ENCODE data around the gene NUP88. TPM values are rescaled to one million over a fixed set of nuclear protein-coding genes. Genes with fewer than 3 reads are reported as not detected.

The NUP88 gene
- polyA plus RNA-seq, 3 donors: 66.3 to 77.4 (median 74.0) TPM

DNA sequence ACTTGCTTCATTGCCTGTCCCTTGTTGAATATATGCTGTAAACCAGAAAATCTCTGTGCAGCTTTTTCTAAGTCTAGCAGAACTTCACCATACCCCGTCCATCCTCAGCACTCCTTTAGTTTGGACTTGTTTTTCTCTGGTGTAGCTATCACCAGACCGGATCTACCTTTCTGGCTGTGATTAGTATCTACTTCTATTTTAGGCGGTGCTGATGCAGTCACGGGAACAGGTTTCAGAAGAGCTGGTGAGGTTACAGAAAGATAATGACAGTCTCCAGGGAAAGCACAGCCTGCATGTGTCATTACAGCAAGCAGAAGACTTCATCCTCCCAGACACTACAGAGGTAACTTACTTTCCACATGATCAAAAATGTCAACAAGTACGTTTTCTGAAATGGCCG lies 46.4 kb downstream of the NUP88 start:
- no peak for DNase-seq (ENCODE audit: extremely low read depth in 1 of 11, low read depth in 9 of 11, low spot score in 4 of 11)

DNA sequence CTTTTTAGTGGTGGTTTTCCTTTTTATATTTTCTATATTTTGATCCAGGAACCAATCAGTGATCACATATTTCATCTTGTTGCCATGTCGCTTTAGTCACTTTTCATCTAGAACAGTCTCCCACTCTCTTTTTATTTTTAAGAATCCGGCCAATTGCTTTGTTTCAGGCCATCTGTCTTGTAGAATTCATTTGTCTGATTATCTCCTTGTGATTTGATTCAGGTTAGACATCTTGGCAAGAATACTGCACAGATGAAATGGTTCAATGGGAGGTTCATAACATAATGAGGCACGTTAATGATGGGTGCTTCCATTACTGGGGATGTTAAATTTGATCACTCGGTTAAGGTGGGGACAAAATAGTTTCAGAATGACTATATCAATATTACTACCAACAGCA lies 49.1 kb downstream of the NUP88 start:
- DNase-seq (ENCODE audit: extremely low read depth in 1 of 11, low read depth in 9 of 11, low spot score in 4 of 11): no peak

DNA sequence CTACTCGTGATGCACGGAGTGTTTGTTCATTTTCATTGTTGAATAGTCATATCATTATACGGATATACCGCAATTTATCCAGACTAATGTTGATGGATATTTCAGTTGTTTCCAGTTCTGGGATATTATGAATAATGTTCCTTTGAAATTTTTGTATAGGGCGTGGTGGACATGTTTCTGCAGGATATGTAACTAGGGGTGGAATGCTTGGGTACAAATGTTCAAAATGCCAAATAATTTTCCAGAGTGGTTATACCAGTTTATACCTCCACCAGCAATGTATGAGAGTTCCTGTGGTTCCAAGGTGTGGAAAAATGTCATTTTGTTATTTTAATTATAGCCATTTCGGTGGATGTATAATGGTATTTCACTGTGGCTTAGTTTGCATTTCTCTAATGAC lies 53.6 kb downstream of the NUP88 start:
- DNase-seq (ENCODE audit: extremely low read depth in 1 of 11, low read depth in 9 of 11, low spot score in 4 of 11): no peak

DNA sequence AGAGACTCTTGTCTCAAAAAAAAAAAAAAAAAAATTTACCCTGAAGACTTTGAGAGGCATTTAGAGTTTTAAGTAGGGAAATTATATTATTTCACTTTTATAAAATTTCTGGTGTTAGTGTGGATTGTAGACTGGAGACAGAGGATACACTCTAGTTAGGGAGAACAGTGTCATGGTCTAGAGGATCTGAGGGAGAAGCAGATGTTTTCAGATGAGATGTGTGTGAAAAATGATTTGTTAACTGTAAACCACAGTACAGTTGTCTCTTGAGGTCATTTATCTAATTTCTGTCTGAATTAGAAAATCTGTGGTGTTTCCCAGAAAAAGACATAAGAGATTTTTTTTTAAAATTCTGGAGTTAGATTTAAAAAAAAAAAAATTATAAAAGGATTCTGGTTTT lies 54.8 kb downstream of the NUP88 start:
- no peak for DNase-seq (ENCODE audit: extremely low read depth in 1 of 11, low read depth in 9 of 11, low spot score in 4 of 11)

DNA sequence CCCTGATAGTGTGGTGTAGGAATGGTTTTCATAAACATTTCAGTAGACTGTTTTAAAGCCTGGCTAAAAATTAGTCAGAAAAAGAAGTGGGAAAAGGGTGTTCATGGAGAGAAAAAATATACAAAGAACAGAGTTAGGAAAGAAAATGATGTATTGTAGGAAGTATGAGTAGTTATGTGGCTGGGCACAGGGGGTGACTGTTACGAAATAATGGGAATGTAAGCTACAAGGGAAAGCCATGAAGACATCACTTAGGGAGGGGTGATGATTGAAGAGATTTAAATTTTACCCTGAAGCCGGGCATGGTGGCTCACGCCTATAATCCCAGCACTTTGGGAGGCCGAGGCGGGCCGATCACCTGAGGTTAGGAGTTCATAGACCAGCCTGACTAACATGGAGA lies 55.3 kb downstream of the NUP88 start:
- DNase-seq (ENCODE audit: extremely low read depth in 1 of 11, low read depth in 9 of 11, low spot score in 4 of 11): no peak

DNA sequence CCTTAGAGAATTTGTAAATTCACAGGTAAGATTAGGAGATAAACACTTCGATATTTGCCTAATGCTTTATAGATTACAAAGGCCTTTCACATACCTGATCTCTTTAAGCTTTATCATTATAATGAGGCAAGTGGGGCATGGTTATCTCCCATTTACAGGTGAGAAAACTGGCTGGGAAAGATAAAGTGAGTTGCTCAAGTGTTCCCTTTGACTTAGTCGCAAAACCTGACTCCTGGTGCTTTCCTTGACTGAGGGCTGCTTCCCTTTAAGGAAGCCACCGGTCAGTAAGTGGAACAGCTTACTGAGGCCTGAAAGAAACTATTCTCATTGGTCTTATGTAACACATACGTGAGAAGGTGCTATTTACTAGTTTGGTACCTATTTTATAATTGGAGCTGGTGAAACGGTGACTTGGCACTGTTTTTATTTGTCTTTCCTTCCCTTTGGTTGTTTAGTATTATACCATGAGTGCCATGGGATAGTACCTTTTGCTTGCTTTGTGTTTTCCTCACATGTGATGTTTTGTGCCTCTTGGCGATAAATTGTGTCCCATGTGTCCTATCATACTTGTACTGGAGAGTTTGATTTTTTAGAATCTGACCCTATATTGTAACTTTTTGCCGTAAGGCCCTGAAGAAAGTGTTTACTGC lies 57.2 kb downstream of the NUP88 start:
- DNase-seq (ENCODE audit: extremely low read depth in 1 of 11, low read depth in 9 of 11, low spot score in 4 of 11): no peak

DNA sequence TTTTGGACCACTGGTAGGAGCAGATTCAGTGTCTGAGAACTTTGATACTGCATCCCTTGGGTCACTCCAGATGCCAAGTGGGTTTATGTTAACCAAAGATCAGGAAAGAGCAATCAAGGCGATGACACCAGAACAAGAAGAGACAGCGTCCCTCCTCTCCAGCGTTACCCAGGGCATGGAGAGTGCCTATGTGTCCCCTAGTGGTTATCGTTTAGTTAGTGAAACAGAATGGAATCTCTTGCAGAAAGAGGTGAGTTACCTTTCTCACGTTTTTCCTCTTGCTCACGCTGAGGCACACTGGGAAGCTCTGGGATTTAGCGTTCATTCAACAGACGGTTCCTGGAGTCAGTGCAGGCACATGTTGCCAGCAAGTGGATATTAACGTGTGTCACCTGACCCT lies 58.0 kb downstream of the NUP88 start:
- no peak for DNase-seq (ENCODE audit: extremely low read depth in 1 of 11, low read depth in 9 of 11, low spot score in 4 of 11)

DNA sequence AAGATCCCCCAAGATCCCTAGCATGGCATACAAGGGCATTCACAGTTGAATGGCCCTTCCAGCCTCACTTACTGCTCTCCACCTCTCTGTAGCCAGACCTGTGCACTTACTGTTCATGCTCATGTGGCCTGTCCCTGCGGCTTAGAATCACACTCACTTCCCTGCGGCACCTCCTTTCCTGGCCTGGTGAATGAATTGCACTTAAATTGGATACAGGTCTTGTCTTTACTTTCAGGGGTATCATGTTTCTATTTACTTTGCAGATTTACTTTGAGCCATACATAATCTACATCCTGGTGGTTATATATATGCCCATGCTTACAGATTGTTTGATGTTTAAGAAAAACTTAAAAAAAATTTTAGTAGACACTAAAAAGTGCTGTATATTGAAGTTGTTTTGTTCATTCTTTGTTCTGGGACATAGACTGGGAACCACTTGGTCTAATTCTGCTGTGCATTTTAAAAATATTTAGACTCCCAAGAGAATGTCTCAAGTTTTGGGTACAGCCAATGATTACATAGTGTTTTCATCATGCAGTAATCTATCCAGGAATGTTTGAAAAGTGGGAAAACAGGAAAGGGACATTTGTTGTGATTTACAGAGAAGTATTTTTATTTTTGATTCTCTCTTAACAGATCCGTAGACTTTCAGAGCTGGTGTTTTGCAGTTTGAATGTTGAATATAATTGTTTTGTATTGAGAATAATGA lies 63.9 kb downstream of the NUP88 start:
- DNase-seq (ENCODE audit: extremely low read depth in 1 of 11, low read depth in 9 of 11, low spot score in 4 of 11): no peak

DNA sequence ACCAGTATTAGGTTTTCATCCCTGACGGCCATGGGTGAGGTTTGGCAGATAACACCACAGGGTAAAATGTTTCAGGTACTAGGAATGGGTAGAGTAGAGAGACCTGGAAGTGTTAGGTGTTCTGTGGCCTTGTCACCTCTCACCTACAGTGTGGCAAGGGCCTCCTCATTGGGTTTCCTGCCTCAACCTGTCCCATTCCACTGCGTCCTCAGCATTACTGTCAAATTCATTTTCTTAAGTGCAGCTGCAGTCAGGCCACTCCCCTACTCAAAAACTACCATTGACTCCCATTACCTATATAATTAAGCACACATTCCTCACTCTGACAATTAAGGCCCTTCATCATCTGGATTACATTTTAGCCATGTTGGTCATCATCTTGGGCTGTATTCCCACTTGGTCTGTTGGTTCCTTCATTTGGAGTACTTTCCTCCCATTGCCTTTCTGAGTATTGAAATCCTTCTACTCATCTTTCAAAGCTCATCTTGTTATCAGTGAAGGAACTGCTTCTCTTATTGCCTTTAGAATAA lies 64.5 kb downstream of the NUP88 start:
- no peak for DNase-seq (ENCODE audit: extremely low read depth in 1 of 11, low read depth in 9 of 11, low spot score in 4 of 11)

DNA sequence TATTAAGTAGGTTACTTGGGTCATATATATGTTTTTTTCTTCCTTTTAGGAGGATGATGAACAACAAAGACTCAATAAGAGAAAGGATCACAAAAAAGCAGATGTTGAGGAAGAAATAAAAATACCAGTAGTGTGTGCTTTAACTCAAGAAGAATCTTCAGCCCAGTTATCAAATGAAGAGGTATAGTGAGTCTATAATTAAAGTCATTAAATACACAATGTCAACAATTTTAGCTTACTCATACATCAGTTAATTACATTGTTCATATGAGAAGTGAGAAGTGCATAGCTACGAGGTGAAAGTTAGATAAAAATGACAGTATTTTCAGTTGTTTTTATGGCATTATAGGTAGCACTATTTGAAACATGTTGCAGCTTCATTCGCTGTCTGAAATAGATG lies 65.2 kb downstream of the NUP88 start:
- DNase-seq (ENCODE audit: extremely low read depth in 1 of 11, low read depth in 9 of 11, low spot score in 4 of 11): no peak

DNA sequence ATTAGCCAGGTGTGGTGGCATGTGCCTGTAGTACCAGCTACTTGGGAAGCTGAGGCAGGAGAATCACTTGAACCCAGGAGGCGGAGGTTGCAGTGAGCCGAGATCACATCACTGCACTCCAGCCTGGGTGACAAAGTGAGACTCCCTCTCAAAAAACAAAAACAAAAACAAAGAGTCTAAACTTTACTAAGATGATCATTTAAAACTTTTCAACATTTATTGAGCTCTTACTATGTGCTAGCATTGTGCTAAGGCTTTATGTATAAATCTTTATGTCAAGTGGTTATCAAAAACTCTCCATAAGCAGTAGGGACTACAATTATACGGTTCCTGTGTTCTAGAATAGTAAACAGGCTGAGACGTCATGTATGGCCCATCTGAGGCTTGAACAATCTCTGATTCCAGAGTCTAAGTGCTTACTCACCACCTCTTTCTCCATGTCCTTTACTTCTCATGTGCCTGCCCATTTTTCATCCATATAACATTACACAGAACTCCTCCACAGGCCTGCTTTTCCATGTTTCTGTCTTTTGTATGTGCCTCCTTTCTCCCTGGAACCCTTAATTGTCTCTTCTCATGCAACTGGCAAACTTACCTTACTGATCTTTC lies 66.7 kb downstream of the NUP88 start:
- DNase-seq (ENCODE audit: extremely low read depth in 1 of 11, low read depth in 9 of 11, low spot score in 4 of 11): no peak

DNA sequence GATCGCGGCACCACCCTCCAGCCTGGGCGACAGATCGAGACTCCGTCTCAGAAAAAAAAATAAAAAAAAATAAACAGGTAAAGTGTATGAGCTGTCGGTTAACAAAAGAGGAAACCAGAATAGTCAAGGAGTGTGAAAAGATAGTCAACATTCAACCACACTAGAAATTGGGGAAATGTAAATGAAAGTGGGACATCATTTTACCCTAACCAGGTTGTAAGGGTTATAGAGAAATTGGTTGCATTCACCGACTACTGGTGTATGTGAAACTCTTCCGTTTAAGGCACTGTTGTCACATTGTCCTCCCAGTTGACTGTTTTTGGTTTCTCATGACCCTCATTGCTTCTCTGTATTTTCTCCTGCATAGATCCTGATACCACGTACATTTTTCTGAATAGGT lies 74.5 kb downstream of the NUP88 start:
- DNase-seq (ENCODE audit: extremely low read depth in 1 of 11, low read depth in 9 of 11, low spot score in 4 of 11): no peak

Other genes with a start within 250 kb of the NUP88 start
- 10 to 100 TPM; 21.2 to 27.9 (median 22.7) TPM for gene ZNF594, start 227.8 kb downstream of the NUP88 start, polyA plus RNA-seq (ENCODE audit: insufficient read length in 3 of 3)
- gene SCIMP, start 184.8 kb downstream of the NUP88 start, polyA plus RNA-seq (ENCODE audit: insufficient read length in 3 of 3): 1 to 10 TPM; 1.1 to 2.8 (median 1.3) TPM
- 10 to 100 TPM; 58.2 to 60.6 (median 59.9) TPM for gene RABEP1, start 137.4 kb downstream of the NUP88 start, polyA plus RNA-seq (ENCODE audit: insufficient read length in 3 of 3)
- gene RPAIN, start 520 bp upstream of the NUP88 start, polyA plus RNA-seq (ENCODE audit: insufficient read length in 3 of 3): 10 to 100 TPM; 64.0 to 86.9 (median 64.2) TPM
- gene C1QBP, start 19.5 kb upstream of the NUP88 start, polyA plus RNA-seq (ENCODE audit: insufficient read length in 3 of 3): 100 to 1,000 TPM; 139 to 166 (median 157) TPM
- 10 to 100 TPM; 17.6 to 21.2 (median 20.1) TPM for gene DHX33, start 49.3 kb upstream of the NUP88 start, polyA plus RNA-seq (ENCODE audit: insufficient read length in 3 of 3)
- gene DERL2, start 66.5 kb upstream of the NUP88 start, polyA plus RNA-seq (ENCODE audit: insufficient read length in 3 of 3): 10 to 100 TPM; 80.0 to 87.4 (median 85.0) TPM
- 10 to 100 TPM; 36.7 to 43.6 (median 43.5) TPM for gene MIS12, start 66.9 kb upstream of the NUP88 start, polyA plus RNA-seq (ENCODE audit: insufficient read length in 3 of 3)
- 10 to 100 TPM; 39.9 to 62.1 (median 49.1) TPM for gene NLRP1, start 164.8 kb upstream of the NUP88 start, polyA plus RNA-seq (ENCODE audit: insufficient read length in 3 of 3)